Breast epithelium (tissue), 3 donors: ENCODE results near the gene ATP6V1B1.
"Not testable (repeated sequence)": the region's sequence is repeated elsewhere in the genome, so short reads cannot be mapped to it uniquely, and the experiment has no call there.

Experiments
- POLR2A ChIP-seq: fragments of 450-650 bp; IDR thresholded peaks from one replicate; pipeline ENCODE4 v1.6.1; 2016; ENCODE audit warnings: antibody characterized with exemption, mild to moderate bottlenecking, moderate library complexity
- POLR2AphosphoS5 ChIP-seq, 3 donors: sonication (generic); formaldehyde crosslinking; IDR thresholded peaks; one replicate each; pipeline ENCODE4 v1.6.1; 2017; ENCODE audit warnings: antibody characterized with exemption in 3 of 3
- TF ChIP-seq, protein P1 (sequence below), 3 donors: fragments of 450-650 bp; IDR thresholded peaks; one replicate each; pipeline ENCODE4 v1.5.1; 2016 to 2017; ENCODE audit warnings: antibody characterized with exemption in 3 of 3, mild to moderate bottlenecking in 3 of 3, moderate library complexity in 3 of 3

GRCh38 chr2:71011786-71012185 lies 76.1 kb downstream of the ATP6V1B1 start:
- TF ChIP-seq, protein P1, sequence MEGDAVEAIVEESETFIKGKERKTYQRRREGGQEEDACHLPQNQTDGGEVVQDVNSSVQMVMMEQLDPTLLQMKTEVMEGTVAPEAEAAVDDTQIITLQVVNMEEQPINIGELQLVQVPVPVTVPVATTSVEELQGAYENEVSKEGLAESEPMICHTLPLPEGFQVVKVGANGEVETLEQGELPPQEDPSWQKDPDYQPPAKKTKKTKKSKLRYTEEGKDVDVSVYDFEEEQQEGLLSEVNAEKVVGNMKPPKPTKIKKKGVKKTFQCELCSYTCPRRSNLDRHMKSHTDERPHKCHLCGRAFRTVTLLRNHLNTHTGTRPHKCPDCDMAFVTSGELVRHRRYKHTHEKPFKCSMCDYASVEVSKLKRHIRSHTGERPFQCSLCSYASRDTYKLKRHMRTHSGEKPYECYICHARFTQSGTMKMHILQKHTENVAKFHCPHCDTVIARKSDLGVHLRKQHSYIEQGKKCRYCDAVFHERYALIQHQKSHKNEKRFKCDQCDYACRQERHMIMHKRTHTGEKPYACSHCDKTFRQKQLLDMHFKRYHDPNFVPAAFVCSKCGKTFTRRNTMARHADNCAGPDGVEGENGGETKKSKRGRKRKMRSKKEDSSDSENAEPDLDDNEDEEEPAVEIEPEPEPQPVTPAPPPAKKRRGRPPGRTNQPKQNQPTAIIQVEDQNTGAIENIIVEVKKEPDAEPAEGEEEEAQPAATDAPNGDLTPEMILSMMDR (IDR thresholded peaks at IDR 0.05) = not testable (repeated sequence)
- TF ChIP-seq POLR2A; POLR2AphosphoS5 (IDR thresholded peaks at IDR 0.05): not testable (repeated sequence)
